Stomach (tissue), 9 donors: Measurements from ENCODE around the gene WDR27. TPM values are rescaled to one million over a fixed set of nuclear protein-coding genes. Genes with fewer than 3 reads are reported as not detected.

Experiments used
- DNase-seq, 2 donors: peaks; one replicate each; pipeline versions ENCODE4 v3.0.0 to v3.0.0-alpha.2; 2013 to 2019
- H3K27ac ChIP-seq, 5 donors: fragments of 200-600 bp in 4 of 5; sonication (generic) in 4 of 5; one replicate each; pipeline ENCODE4 v1.5.1; 2013 to 2019; ENCODE audit warnings: mild to moderate bottlenecking in 1 of 5, moderate library complexity in 1 of 5
- H3K27me3 ChIP-seq, 3 donors: fragments of 200-600 bp; sonication (generic); one replicate each; pipeline ENCODE4 v1.5.1; 2017 to 2019; ENCODE audit warnings: mixed run types in 1 of 3
- H3K36me3 ChIP-seq, 4 donors: fragments of 200-600 bp; sonication (generic); 1 replicate in 3 of 4; 2 replicates in 1 of 4; pipeline ENCODE4 v1.5.1; 2016 to 2019
- H3K4me1 ChIP-seq, 4 donors: fragments of 200-600 bp; sonication (generic); one replicate each; pipeline ENCODE4 v1.5.1; 2016 to 2019
- H3K4me3 ChIP-seq, 4 donors: fragments of 200-600 bp; sonication (generic) in 3 of 4; one replicate each; pipeline ENCODE4 v1.5.1; 2016 to 2019; ENCODE audit warnings: mild to moderate bottlenecking in 1 of 4
- H3K9me3 ChIP-seq, 4 donors: fragments of 200-600 bp; sonication (generic); one replicate each; pipeline ENCODE4 v1.5.1; 2016 to 2019
- EP300 ChIP-seq: sonication (generic); formaldehyde crosslinking; IDR thresholded peaks from one replicate; pipeline ENCODE4 v1.6.1; 2017; ENCODE audit warnings: antibody characterized with exemption
- POLR2A ChIP-seq, 4 donors: fragments of 450-650 bp; IDR thresholded peaks; one replicate each; pipeline ENCODE4 v1.6.1; 2016; ENCODE audit warnings: antibody characterized with exemption in 4 of 4, control low read depth in 2 of 4, mild to moderate bottlenecking in 1 of 4, moderate library complexity in 1 of 4
- POLR2AphosphoS5 ChIP-seq, 3 donors: sonication (generic); formaldehyde crosslinking; IDR thresholded peaks; one replicate each; pipeline ENCODE4 v1.6.1; 2016; ENCODE audit warnings: antibody characterized with exemption in 3 of 3
- WGBS, 5 donors: extraction: QIAGEN DNeasy Blood & Tissue Kit in 3 of 5; methylation state at CpG; one replicate each; pipeline versions ENCODE4 v1.1.5 to v1.1.7; 2013 to 2018; 5-methylcytosine and 5-hydroxymethylcytosine counted together
- intact Hi-C: fragments of 100-400 bp; cut with DNase I; formaldehyde crosslinking; loops from one replicate; pipeline ENCODE4 v1.15.1; 2023; ENCODE audit warnings: low total_unique reads
- polyA plus RNA-seq, 3 donors: library from polyadenylated mRNA; stranded (reverse); fragments of 200-250 nt; gene quantifications; one replicate each; pipeline ENCODE4 v1.2.3, GENCODE V29; 2013
- total RNA-seq, 5 donors: library from RNA; depleted of rRNA; stranded (reverse); fragments of >200 nt; gene quantifications; one replicate each; pipeline versions ENCODE4 v1.1.0 to v1.2.3, GENCODE V29; 2014 to 2016
- TF ChIP-seq, protein P1 (sequence below), 7 experiments: fragments of 450-650 bp in 4 of 7; fragments of 200-600 bp in 3 of 7; sonication (generic) in 3 of 7; IDR thresholded peaks; one replicate each; pipeline ENCODE4 v1.5.1; 2016 to 2019; ENCODE audit warnings: antibody characterized with exemption in 7 of 7, control low read depth in 2 of 7, mild to moderate bottlenecking in 1 of 7
- donor health status: healthy with polysubstance abuse.
- donor health status: Bipolar disorder and iron deficiency.
- donor health status: healthy.

WDR27 gene
- total and polyA plus RNA-seq, 8 donors = 4.9 to 271 (median 39.9) TPM

DNA sequence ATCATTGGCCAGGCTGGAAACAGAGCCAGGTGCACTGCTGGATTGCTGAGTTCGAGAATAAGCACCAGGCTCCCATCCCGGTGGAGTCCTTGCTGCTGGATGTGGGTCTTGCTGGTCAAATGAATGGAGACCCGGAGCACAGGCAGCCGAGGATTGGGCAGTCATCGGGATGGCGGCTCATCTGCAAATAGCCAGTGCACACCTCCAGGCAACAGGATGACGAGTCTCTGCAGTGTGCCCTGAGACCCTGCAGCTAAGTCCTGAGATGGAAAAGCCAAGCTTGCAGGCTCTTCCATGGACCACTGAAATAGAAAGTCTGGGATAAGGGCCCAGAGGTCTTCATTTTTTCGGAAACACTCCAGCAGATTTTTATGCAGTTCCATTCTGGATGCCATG lies 143.5 kb downstream of the WDR27 start:
- no peak overlapping the region for H3K4me3 ChIP-seq
- TF ChIP-seq POLR2AphosphoS5 (IDR thresholded peaks at IDR 0.05) (no peak), POLR2A (IDR thresholded peaks at IDR 0.05) (no peak), EP300 (no peak)
- TF ChIP-seq, protein P1, sequence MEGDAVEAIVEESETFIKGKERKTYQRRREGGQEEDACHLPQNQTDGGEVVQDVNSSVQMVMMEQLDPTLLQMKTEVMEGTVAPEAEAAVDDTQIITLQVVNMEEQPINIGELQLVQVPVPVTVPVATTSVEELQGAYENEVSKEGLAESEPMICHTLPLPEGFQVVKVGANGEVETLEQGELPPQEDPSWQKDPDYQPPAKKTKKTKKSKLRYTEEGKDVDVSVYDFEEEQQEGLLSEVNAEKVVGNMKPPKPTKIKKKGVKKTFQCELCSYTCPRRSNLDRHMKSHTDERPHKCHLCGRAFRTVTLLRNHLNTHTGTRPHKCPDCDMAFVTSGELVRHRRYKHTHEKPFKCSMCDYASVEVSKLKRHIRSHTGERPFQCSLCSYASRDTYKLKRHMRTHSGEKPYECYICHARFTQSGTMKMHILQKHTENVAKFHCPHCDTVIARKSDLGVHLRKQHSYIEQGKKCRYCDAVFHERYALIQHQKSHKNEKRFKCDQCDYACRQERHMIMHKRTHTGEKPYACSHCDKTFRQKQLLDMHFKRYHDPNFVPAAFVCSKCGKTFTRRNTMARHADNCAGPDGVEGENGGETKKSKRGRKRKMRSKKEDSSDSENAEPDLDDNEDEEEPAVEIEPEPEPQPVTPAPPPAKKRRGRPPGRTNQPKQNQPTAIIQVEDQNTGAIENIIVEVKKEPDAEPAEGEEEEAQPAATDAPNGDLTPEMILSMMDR (IDR thresholded peaks at IDR 0.05) = no peak
- no peaks in the 10 kb centered on the region for H3K27me3 ChIP-seq
- peaks cover 3 to 21% (median 13%) of the 10 kb centered on the region in 4 donors for H3K36me3 ChIP-seq
- no peak for DNase-seq
- H3K4me1 ChIP-seq = no peaks in the 10 kb centered on the region
- no peak overlapping the region for H3K27ac ChIP-seq
- 94 to 98% (median 96%) methylated on average over 7 to 8 of the region's 8 CpGs for WGBS, 5 donors
- intact Hi-C loops = no loop called here
- no peaks in the 10 kb centered on the region for H3K9me3 ChIP-seq

DNA sequence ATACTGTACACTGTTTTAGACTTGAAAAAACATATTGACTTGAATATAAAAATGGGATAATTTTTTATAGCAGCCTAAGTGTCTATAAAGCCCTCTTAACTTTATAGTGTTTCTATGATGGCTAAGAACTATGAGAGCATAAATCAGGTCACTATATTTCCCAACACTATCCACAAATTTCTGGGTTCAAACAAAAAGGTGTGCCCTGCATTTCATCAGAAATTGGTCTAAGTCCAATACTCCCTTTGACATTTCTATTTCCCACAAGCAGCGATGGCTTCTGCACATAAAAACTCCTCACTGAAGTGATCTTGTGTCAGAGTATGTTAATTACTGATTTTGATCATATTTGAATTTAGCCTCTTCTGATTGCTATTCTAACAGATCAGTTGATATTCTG lies 143.9 kb downstream of the WDR27 start:
- Histone ChIP-seq H3K36me3 (peaks cover 3 to 17% (median 13%) of the 10 kb centered on the region in 4 donors), H3K4me3 (no peak overlapping the region), H3K27me3 (no peaks in the 10 kb centered on the region), H3K27ac (no peak overlapping the region), H3K4me1 (no peaks in the 10 kb centered on the region), H3K9me3 (no peaks in the 10 kb centered on the region)
- intact Hi-C loops = no loop called here
- WGBS, 5 donors = 79 to 98% (median 94%) methylated on average over 1 of the region's 1 CpG
- no peak for TF ChIP-seq EP300
- no peak for TF ChIP-seq POLR2AphosphoS5 (IDR thresholded peaks at IDR 0.05)
- TF ChIP-seq, protein P1 (IDR thresholded peaks at IDR 0.05) = no peak
- TF ChIP-seq POLR2A (IDR thresholded peaks at IDR 0.05) = no peak
- no peak for DNase-seq

DNA sequence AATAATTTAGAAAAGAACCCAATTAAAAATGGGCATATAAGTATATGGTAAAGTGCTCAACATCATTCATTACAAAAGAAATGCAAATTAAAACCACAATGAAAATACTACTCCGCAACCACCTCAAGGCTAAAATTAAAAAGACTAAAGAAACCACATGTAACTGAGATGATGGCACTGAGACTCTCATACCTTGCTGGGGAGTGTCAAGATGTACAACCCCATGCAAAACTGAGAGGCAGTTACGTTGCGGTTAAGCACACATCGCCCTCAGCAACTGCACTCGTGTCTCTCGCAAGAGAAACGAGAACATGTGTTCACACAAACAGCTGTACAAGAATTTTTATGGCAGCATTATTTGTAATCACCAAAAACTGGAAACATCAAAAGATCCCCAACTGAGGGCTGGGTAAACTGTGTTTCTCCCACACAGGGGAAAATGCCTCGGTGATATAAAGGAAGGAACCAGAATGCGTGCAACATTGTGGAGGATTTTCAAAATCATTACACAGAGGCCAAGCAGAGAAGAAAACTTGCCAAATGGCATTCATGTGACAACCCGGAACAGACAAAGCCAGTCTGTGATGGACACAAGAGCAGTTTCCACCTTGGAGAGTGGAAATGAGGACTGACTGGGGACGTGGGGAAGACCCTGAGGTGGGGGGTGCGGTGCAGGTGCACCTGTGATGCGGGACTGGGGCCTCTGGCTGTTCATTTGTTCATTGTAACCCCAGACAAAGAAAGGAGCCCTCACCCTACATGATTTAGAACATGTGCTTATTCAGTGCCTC lies 144.9 kb downstream of the WDR27 start:
- H3K4me3 ChIP-seq = no peak overlapping the region
- H3K4me1 ChIP-seq = no peaks in the 10 kb centered on the region
- DNase-seq = peak in 1 of 2 donors; percentile 24
- 82 to 92% (median 88%) methylated on average over 13 of the region's 13 CpGs for WGBS, 5 donors
- no peak overlapping the region for H3K27ac ChIP-seq
- no peaks in the 10 kb centered on the region for H3K27me3 ChIP-seq
- H3K36me3 ChIP-seq = peaks cover 3 to 17% (median 13%) of the 10 kb centered on the region in 4 donors
- intact Hi-C loops = no loop called here
- no peaks in the 10 kb centered on the region for H3K9me3 ChIP-seq
- TF ChIP-seq POLR2AphosphoS5 (IDR thresholded peaks at IDR 0.05) (no peak), EP300 (no peak), POLR2A (IDR thresholded peaks at IDR 0.05) (no peak)
- TF ChIP-seq, protein P1 (IDR thresholded peaks at IDR 0.05) = no peak

DNA sequence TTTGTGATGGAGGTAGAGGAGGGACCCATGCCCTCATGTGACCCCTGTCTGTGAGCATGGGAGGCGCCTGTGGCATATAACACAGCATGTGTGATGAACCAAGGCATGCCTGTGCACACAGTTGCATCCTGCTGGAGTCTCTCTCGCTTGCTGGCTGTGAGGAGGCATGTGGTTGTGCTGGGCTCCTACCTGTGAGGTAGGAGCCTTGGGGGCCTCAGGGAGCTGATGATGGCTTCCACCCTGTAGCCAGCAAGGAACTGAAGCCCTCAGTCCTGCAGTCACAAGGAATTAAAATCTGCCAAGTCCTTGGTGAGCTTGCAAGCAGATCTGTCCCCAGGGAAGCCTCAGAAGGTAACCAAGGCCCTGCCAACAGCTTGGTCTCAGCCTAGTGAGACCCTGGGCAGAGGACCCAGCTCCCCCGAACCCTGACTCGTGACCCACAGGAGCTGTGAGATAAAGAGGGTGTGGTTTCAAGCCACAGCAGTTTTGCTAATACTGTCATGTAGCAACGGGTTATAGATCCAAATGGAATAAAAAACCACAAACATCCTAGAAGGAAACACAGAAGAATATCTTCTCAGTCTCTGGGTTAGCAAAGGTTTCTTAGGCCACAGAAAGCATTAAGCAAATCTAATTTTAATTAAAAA lies 145.7 kb downstream of the WDR27 start:
- H3K9me3 ChIP-seq = no peaks in the 10 kb centered on the region
- no peaks in the 10 kb centered on the region for H3K27me3 ChIP-seq
- intact Hi-C loops = no loop called here
- TF ChIP-seq, protein P1 (IDR thresholded peaks at IDR 0.05) = no peak
- TF ChIP-seq POLR2A (IDR thresholded peaks at IDR 0.05) (no peak), EP300 (no peak), POLR2AphosphoS5 (IDR thresholded peaks at IDR 0.05) (no peak)
- 59 to 80% (median 75%) methylated on average over 5 of the region's 5 CpGs for WGBS, 5 donors
- no peak for DNase-seq
- no peak overlapping the region for H3K4me3 ChIP-seq
- H3K4me1 ChIP-seq = no peaks in the 10 kb centered on the region
- H3K27ac ChIP-seq = no peak overlapping the region
- peaks cover 3 to 17% (median 13%) of the 10 kb centered on the region in 4 donors for H3K36me3 ChIP-seq
